CD4-positive, alpha-beta T cell (primary cell): ENCODE measurements around the gene GPAM. TPM values are rescaled to one million over a fixed set of nuclear protein-coding genes. Genes with fewer than 3 reads are reported as not detected.

Experiments used
- ATAC-seq: fragments of 200-7000 bp; cut with Tn5 transposase; one replicate; pipeline ENCODE4 v1.10.0; 2022; ENCODE audit warnings: mild to moderate bottlenecking; ENCODE audit not compliant: poor library complexity
- CTCF ChIA-PET: fragments of 350-600 bp; sonication (Branson Sonifier 250); formaldehyde crosslinking; loops from one replicate; lab custom pipeline; 2021; ENCODE audit warnings: antibody characterized with exemption, inconsistent platforms; lab: Charles Lee
- POLR2A ChIA-PET: fragments of 350-600 bp; sonication (Branson Sonifier 250); formaldehyde crosslinking; loops from one replicate; lab custom pipeline; 2021; ENCODE audit warnings: antibody characterized with exemption, inconsistent platforms; lab: Charles Lee
- DNase-seq, 14 experiments: peaks; one replicate each; pipeline ENCODE4 v3.0.0-alpha.2; 2013 to 2020; ENCODE audit warnings: mixed read lengths in 2 of 14
- H3K27ac ChIP-seq, 2 donors: one replicate each; pipeline versions ENCODE4 v1.5.1 to v1.7.0; 2013; ENCODE audit warnings: low read length in 2 of 2, low read depth in 1 of 2, mild to moderate bottlenecking in 1 of 2
- H3K27me3 ChIP-seq, 2 experiments: 1 replicate in 1 of 2; 2 replicates in 1 of 2; pipeline versions ENCODE4 v1.6.1 to v1.7.0; 2013; ENCODE audit warnings: low read length in 2 of 2, control low read depth in 1 of 2, mild to moderate bottlenecking in 1 of 2, moderate library complexity in 1 of 2; ENCODE audit not compliant: insufficient read depth in 2 of 2, control insufficient read depth in 1 of 2
- H3K36me3 ChIP-seq: one replicate; pipeline ENCODE4 v1.6.1; 2013; ENCODE audit warnings: low read length, control low read depth; ENCODE audit not compliant: insufficient read depth
- H3K4me1 ChIP-seq: one replicate; pipeline ENCODE4 v1.6.1; 2013; ENCODE audit warnings: low read length, control low read depth; ENCODE audit not compliant: insufficient read depth
- H3K4me3 ChIP-seq: one replicate; pipeline ENCODE4 v1.5.1; 2013; ENCODE audit warnings: mild to moderate bottlenecking, low read length, moderate library complexity
- H3K9me3 ChIP-seq, 2 experiments: 1 replicate in 1 of 2; 2 replicates in 1 of 2; pipeline versions ENCODE4 v1.6.1 to v1.7.0; 2013; ENCODE audit warnings: low read length in 2 of 2, mild to moderate bottlenecking in 2 of 2, control low read depth in 1 of 2, moderate library complexity in 1 of 2; ENCODE audit not compliant: control insufficient read depth in 1 of 2, insufficient read depth in 1 of 2
- H3K27ac Mint-ChIP-seq: one replicate; pipeline ENCODE4 v1.8.0; 2020; ENCODE audit warnings: mixed read lengths
- H3K27me3 Mint-ChIP-seq: one replicate; pipeline ENCODE4 v1.8.0; 2021; ENCODE audit warnings: mixed read lengths
- H3K36me3 Mint-ChIP-seq: one replicate; pipeline ENCODE4 v1.8.0; 2021; ENCODE audit warnings: low read depth, mixed read lengths
- H3K4me1 Mint-ChIP-seq: one replicate; pipeline ENCODE4 v1.8.0; 2021; ENCODE audit warnings: low read depth, mixed read lengths
- H3K4me3 Mint-ChIP-seq: one replicate; pipeline ENCODE4 v1.8.0; 2020; ENCODE audit warnings: mild to moderate bottlenecking, mixed read lengths
- H3K9me3 Mint-ChIP-seq: one replicate; pipeline ENCODE4 v1.8.0; 2020; ENCODE audit warnings: mixed read lengths
- CTCF ChIP-seq: fragments of 200-600 bp; IDR thresholded peaks from one replicate; pipeline ENCODE4 v1.8.0; 2022; ENCODE audit warnings: antibody characterized with exemption, mild to moderate bottlenecking
- intact Hi-C, 2 experiments: fragments of 100-400 bp; cut with DNase I in 1 of 2; cut with micrococcal nuclease in 1 of 2; formaldehyde crosslinking; loops; one replicate each; pipeline versions ENCODE4 v1.15.1 to v1.9.0; 2023 to 2025; cut with DNase I, micrococcal nuclease
- total RNA-seq, 174 experiments: library from RNA in 2 of 174; stranded (reverse) in 2 of 174; gene quantifications; one replicate each; pipeline ENCODE4 v1.2.3 and lab custom pipeline; 2021 to 2026

The GPAM gene
- total RNA-seq, 2 experiments from 2014 or later, result 4.8 to 6.7 TPM

GRCh38 chr10:112227331-112227987 is 43.9 kb upstream of the GPAM start:
- H3K36me3 ChIP-seq, result no peaks in the 10 kb centered on the region
- no peak overlapping the region for H3K27ac Mint-ChIP-seq
- H3K4me3 ChIP-seq, result no peak overlapping the region
- intact Hi-C loops, result no loop called here
- no peaks in the 10 kb centered on the region for H3K9me3 Mint-ChIP-seq
- no peak overlapping the region for H3K4me3 Mint-ChIP-seq
- ChIA-PET CTCF (no interaction called here), POLR2A (no interaction called here)
- H3K27me3 ChIP-seq, result peaks cover 0 to 10% of the 10 kb centered on the region in 2 experiments
- DNase-seq (no peak), ATAC-seq (no peak)
- H3K27me3 Mint-ChIP-seq, result peaks cover 48% of the 10 kb centered on the region
- H3K4me1 Mint-ChIP-seq, result no peaks in the 10 kb centered on the region
- H3K27ac ChIP-seq, result no peak overlapping the region
- no peaks in the 10 kb centered on the region for H3K4me1 ChIP-seq
- no peaks in the 10 kb centered on the region for H3K9me3 ChIP-seq
- TF ChIP-seq CTCF, result no peak
- H3K36me3 Mint-ChIP-seq, result no peaks in the 10 kb centered on the region

- ChIA-PET CTCF (no interaction called here), POLR2A (no interaction called here)
- no peak overlapping the region for H3K27ac Mint-ChIP-seq
Measured at GRCh38 chr10:112226439-112227248, 43.1 kb upstream of the GPAM start.

More at GRCh38 chr10:112226439-112227248, 43.1 kb upstream of the GPAM start:
- H3K36me3 ChIP-seq, result no peaks in the 10 kb centered on the region
- Mint-ChIP-seq H3K36me3 (no peaks in the 10 kb centered on the region), H3K27me3 (peaks cover 41% of the 10 kb centered on the region), H3K4me3 (no peak overlapping the region), H3K9me3 (no peaks in the 10 kb centered on the region), H3K4me1 (no peaks in the 10 kb centered on the region)
- no peaks in the 10 kb centered on the region for H3K9me3 ChIP-seq
- H3K4me1 ChIP-seq, result no peaks in the 10 kb centered on the region
- peaks cover 0 to 10% of the 10 kb centered on the region in 2 experiments for H3K27me3 ChIP-seq
- TF ChIP-seq CTCF, result no peak
- intact Hi-C loops, result no loop called here
- ATAC-seq (no peak), DNase-seq (no peak)
- H3K27ac ChIP-seq, result no peak overlapping the region
- H3K4me3 ChIP-seq, result no peak overlapping the region
